GM23338 (cell line): ENCODE results near the gene TUBA3E. TPM values are rescaled to one million over a fixed set of nuclear protein-coding genes. Genes with fewer than 3 reads are reported as not detected.
"Not testable (repeated sequence)": the region's sequence is repeated elsewhere in the genome, so short reads cannot be mapped to it uniquely, and the experiment has no call there.

Experiments used
- ATAC-seq: fragments of 200-7000 bp; cut with Tn5 transposase; 3 replicates; pipeline ENCODE4 v1.9.1; 2020
- DNase-seq: peaks from one replicate; pipeline ENCODE4 v3.0.0-alpha.2; 2015; ENCODE audit warnings: low spot score
- H2AFZ ChIP-seq: fragments of 200-600 bp; sonication (generic); 2 replicates; pipeline ENCODE4 v1.8.0; 2016; ENCODE audit warnings: antibody characterized with exemption, mild to moderate bottlenecking, moderate library complexity
- H3F3A ChIP-seq: fragments of 200-600 bp; sonication (generic); replicated peaks from 2 replicates; pipeline ENCODE4 v1.8.0; 2017; ENCODE audit warnings: antibody characterized with exemption, mixed run types, low read depth
- H3K27ac ChIP-seq: fragments of 200-600 bp; sonication (generic); 2 replicates; pipeline ENCODE4 v1.6.1; 2016; ENCODE audit warnings: low read depth
- H3K27me3 ChIP-seq: fragments of 200-600 bp; sonication (generic); 2 replicates; pipeline ENCODE4 v1.8.0; 2016; ENCODE audit warnings: mild to moderate bottlenecking, mixed run types, moderate library complexity; ENCODE audit not compliant: insufficient read depth
- H3K36me3 ChIP-seq: fragments of 200-600 bp; sonication (generic); 2 replicates; pipeline ENCODE4 v1.8.0; 2016; ENCODE audit warnings: mild to moderate bottlenecking; ENCODE audit not compliant: insufficient read depth
- H3K4me1 ChIP-seq: fragments of 200-600 bp; sonication (generic); 2 replicates; pipeline ENCODE4 v1.8.0; 2016; ENCODE audit warnings: mild to moderate bottlenecking, moderate library complexity; ENCODE audit not compliant: insufficient read depth
- H3K4me2 ChIP-seq: fragments of 200-600 bp; sonication (generic); 2 replicates; pipeline ENCODE4 v1.7.1; 2017; ENCODE audit warnings: mixed run types
- H3K4me3 ChIP-seq: fragments of 200-600 bp; sonication (generic); 2 replicates; pipeline ENCODE4 v1.6.1; 2016; ENCODE audit warnings: mixed run types
- H3K79me2 ChIP-seq: fragments of 200-600 bp; sonication (generic); replicated peaks from 2 replicates; pipeline ENCODE4 v1.8.0; 2017; ENCODE audit warnings: mild to moderate bottlenecking; ENCODE audit not compliant: insufficient read depth
- H3K9me2 ChIP-seq: fragments of 200-600 bp; sonication (generic); 2 replicates; pipeline ENCODE4 v1.8.0; 2017; ENCODE audit not compliant: insufficient read depth
- H4K20me1 ChIP-seq: fragments of 200-600 bp; sonication (generic); replicated peaks from 2 replicates; pipeline ENCODE4 v1.8.0; 2017; ENCODE audit warnings: mild to moderate bottlenecking; ENCODE audit not compliant: insufficient read depth
- H3K27ac Mint-ChIP-seq: 2 replicates; pipeline ENCODE4 v1.8.0; 2020; ENCODE audit warnings: inconsistent platforms, mild to moderate bottlenecking, moderate library complexity, mixed read lengths
- H3K27me3 Mint-ChIP-seq: 3 replicates; pipeline ENCODE4 v1.8.0; 2022; ENCODE audit warnings: low read depth, mild to moderate bottlenecking, moderate library complexity, mixed read lengths, inconsistent platforms; ENCODE audit not compliant: insufficient read depth, poor library complexity
- H3K36me3 Mint-ChIP-seq: 3 replicates; pipeline ENCODE4 v1.8.0; 2021; ENCODE audit warnings: low read depth, mild to moderate bottlenecking, inconsistent platforms, moderate library complexity, mixed read lengths
- H3K4me1 Mint-ChIP-seq: 3 replicates; pipeline ENCODE4 v1.8.0; 2020; ENCODE audit warnings: mild to moderate bottlenecking, inconsistent platforms, mixed read lengths
- H3K4me3 Mint-ChIP-seq: 3 replicates; pipeline ENCODE4 v1.8.0; 2021; ENCODE audit warnings: moderate library complexity, mild to moderate bottlenecking, inconsistent platforms, mixed read lengths
- H3K9me3 Mint-ChIP-seq: 3 replicates; pipeline ENCODE4 v1.8.0; 2020; ENCODE audit warnings: moderate library complexity, mild to moderate bottlenecking, inconsistent platforms, mixed read lengths
- ZNF462 ChIP-seq: fragments of 250-450 bp; sonication (Bioruptor Pico); IDR thresholded peaks from 2 replicates; pipeline ENCODE4 v1.5.0; 2020; ENCODE audit warnings: mild to moderate bottlenecking, moderate library complexity
- polyA plus RNA-seq: library from polyadenylated mRNA; unstranded; fragments of >200 nt; fragmentation: Nextera tagmentation; extraction: Ambion mirVana; gene quantifications from 2 replicates; pipeline ENCODE4 v1.2.1, GENCODE V29; 2016
- total RNA-seq: library from RNA; depleted of rRNA; stranded (reverse); fragments of >200 nt; shearing (Covaris generic); gene quantifications from 2 replicates; pipeline ENCODE4 v1.2.3, GENCODE V29; 2014

TUBA3E gene
- total and polyA plus RNA-seq, 2 experiments from 2014 or later: 0.21 to 0.31 TPM

GRCh38 chr2:130169896-130170295 lies 28.3 kb downstream of the TUBA3E start (continued):
- no peak for TF ChIP-seq ZNF462

DNA sequence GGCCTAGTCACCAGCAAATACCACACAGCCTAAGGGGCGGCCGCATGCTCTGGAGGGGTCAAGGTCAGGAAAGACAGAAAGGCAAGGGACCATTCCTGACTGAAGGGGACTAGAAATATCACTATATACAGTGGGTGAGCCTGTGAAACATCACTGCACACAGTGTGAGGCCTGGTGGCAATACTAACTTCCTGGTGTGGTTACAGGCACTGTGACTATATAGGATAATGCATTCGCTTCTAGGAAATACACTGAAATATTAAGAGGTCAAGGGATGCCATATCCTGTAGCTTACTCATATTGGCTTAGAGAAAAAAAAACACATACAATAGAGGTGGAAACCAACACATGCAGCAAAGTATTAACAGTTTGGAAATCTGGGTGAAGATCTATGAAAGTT lies 29.1 kb downstream of the TUBA3E start:
- not testable (repeated sequence) for ATAC-seq, H3K27me3 ChIP-seq, H2AFZ ChIP-seq, H3K4me3 ChIP-seq, H3K9me2 ChIP-seq, H3K4me1 ChIP-seq, H3F3A ChIP-seq, H4K20me1 ChIP-seq, H3K4me3 Mint-ChIP-seq, DNase-seq, H3K9me3 Mint-ChIP-seq, H3K79me2 ChIP-seq, H3K27me3 Mint-ChIP-seq, H3K4me1 Mint-ChIP-seq, H3K27ac ChIP-seq, H3K4me2 ChIP-seq, H3K27ac Mint-ChIP-seq
- peaks cover 82% of the 10 kb centered on the region for H3K36me3 Mint-ChIP-seq
- H3K36me3 ChIP-seq: peaks cover 16% of the 10 kb centered on the region

- peaks cover 79% of the 10 kb centered on the region for H3K36me3 Mint-ChIP-seq
Observed at GRCh38 chr2:130166611-130167010, 31.6 kb downstream of the TUBA3E start.

More at GRCh38 chr2:130166611-130167010, 31.6 kb downstream of the TUBA3E start:
- H3K4me1 Mint-ChIP-seq, ATAC-seq, H3F3A ChIP-seq, H4K20me1 ChIP-seq, H3K4me1 ChIP-seq, H3K4me3 ChIP-seq, H3K9me3 Mint-ChIP-seq, H3K27ac ChIP-seq, H3K79me2 ChIP-seq, H3K4me2 ChIP-seq, DNase-seq, H3K27me3 ChIP-seq, H3K4me3 Mint-ChIP-seq, H3K27ac Mint-ChIP-seq, H3K9me2 ChIP-seq, H2AFZ ChIP-seq, H3K27me3 Mint-ChIP-seq: not testable (repeated sequence)
- peaks cover 16% of the 10 kb centered on the region for H3K36me3 ChIP-seq
